Duodenal mucosa (tissue), 2 donors: ENCODE measurements around the gene SLCO2A1.
A peak's percentile ranks its signal among the peaks of the same experiment; 100 is the strongest.

Experiments
- H3K27ac ChIP-seq: one replicate; pipeline ENCODE4 v1.7.0; 2013; ENCODE audit warnings: low read depth, low read length
- H3K27me3 ChIP-seq, 2 donors: one replicate each; pipeline ENCODE4 v1.7.0; 2013; ENCODE audit warnings: low read length in 2 of 2, control low read depth in 1 of 2; ENCODE audit not compliant: insufficient read depth in 2 of 2, control insufficient read depth in 1 of 2
- H3K36me3 ChIP-seq, 2 donors: one replicate each; pipeline ENCODE4 v1.7.0; 2013; ENCODE audit warnings: low read length in 2 of 2, control low read depth in 1 of 2; ENCODE audit not compliant: insufficient read depth in 2 of 2, control insufficient read depth in 1 of 2
- H3K4me1 ChIP-seq, 2 donors: one replicate each; pipeline ENCODE4 v1.7.0; 2013; ENCODE audit warnings: low read length in 2 of 2, control low read depth in 1 of 2; ENCODE audit not compliant: insufficient read depth in 2 of 2, control insufficient read depth in 1 of 2
- H3K4me3 ChIP-seq, 2 donors: one replicate each; pipeline ENCODE4 v1.7.0; 2013; ENCODE audit warnings: low read length in 2 of 2, low read depth in 1 of 2
- H3K9ac ChIP-seq, 2 donors: one replicate each; pipeline ENCODE4 v1.7.0; 2013; ENCODE audit warnings: low read length in 2 of 2, low read depth in 1 of 2
- H3K9me3 ChIP-seq, 2 donors: one replicate each; pipeline ENCODE4 v1.7.0; 2013; ENCODE audit warnings: low read length in 2 of 2, control low read depth in 1 of 2; ENCODE audit not compliant: control insufficient read depth in 1 of 2

Gene SLCO2A1

DNA sequence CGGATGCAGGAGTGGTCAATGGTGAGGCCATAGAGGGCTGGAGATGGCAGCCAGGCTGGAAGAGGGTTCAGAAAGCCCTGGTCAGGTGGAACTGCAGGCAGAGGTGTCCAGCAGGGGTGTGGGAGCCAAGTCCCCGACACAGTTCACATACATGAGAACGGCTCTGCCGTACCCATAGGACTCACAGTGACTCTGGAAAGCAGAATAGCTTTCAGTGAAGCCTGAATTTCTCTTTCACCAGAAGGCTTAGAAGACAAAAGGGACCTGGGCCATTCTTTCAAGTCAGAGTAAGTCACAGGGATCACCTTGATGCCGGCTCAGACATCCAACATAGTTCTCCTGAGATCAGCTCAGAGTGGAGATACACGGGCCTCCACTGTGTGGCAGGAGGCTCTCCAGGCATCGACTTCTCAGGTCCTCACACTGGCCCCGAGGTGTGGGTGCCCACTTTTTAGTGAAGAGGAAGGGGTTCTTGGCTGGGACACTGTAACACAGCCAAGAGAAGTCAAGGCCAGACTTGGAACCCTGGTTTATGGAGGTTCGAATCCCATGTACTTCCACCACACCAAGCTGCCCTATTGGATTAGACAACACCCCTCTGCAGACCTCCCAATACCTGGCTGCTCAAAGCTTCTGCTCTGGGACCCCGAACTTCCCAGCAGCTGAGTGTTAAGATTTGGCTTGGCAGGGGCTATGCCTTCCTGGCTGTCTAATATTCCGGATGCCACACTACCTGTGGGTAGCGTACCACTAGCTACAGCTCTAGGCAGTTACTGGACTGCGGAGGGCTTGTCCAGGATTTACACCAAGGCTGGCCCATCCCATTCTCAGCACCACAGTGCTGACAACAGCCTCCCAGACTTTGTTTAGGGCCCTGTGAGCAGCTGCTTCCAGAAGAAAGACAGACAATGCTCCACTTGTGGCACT lies 93.6 kb downstream of the SLCO2A1 start:
- no peak overlapping the region for H3K4me3 ChIP-seq
- peaks cover 12 to 34% of the 10 kb centered on the region in 2 donors for H3K4me1 ChIP-seq
- no peaks in the 10 kb centered on the region for H3K36me3 ChIP-seq
- H3K9me3 ChIP-seq: no peaks in the 10 kb centered on the region
- no peaks in the 10 kb centered on the region for H3K27me3 ChIP-seq
- H3K9ac ChIP-seq: no peak overlapping the region
- no peak overlapping the region for H3K27ac ChIP-seq

DNA sequence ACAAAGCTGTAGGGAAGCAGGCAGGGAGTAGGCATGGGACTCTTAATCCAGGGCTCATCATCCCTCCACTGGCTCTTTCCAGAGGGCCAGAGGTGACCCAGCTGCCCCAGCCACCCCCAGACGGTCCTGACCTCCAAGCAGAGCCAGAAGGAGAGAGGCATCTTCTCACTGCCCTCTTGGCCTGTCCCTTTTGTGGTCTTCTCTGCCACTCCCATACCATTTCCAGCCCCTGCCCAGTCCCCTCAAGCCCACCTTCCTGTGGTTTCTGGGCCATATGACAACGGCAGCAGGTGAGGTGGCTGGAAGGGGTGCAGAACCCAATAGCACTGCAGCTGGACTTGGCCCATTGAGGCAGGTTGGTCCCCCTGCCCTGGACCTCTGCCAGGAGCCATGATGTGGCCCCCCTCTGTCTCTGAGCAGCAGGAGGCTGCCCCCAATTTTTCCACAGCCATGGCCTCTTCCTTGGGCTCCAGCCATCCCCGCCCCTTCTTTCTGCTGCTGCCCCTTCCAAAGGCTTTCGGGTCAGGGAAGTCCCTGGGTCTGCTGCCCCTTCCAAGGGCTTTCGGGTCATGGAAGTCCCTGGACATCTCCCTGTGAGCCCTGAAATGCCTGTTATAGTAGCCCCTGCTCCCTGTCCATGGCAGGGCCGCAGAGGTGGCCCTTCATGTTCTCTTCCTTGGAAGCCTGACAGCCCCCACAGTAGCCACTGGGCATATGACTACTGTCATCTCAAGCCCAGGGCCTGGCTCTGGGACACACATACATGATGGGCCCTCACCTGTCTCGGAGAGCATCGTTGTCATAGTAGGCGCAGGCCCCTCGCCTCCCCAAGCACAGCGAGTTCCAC lies 94.5 kb downstream of the SLCO2A1 start:
- Histone ChIP-seq H3K4me3 (no peak overlapping the region), H3K36me3 (no peaks in the 10 kb centered on the region), H3K27me3 (no peaks in the 10 kb centered on the region), H3K4me1 (peaks cover 12 to 34% of the 10 kb centered on the region in 2 donors), H3K27ac (peak overlapping the region; percentile 30), H3K9ac (no peak overlapping the region), H3K9me3 (no peaks in the 10 kb centered on the region)

DNA sequence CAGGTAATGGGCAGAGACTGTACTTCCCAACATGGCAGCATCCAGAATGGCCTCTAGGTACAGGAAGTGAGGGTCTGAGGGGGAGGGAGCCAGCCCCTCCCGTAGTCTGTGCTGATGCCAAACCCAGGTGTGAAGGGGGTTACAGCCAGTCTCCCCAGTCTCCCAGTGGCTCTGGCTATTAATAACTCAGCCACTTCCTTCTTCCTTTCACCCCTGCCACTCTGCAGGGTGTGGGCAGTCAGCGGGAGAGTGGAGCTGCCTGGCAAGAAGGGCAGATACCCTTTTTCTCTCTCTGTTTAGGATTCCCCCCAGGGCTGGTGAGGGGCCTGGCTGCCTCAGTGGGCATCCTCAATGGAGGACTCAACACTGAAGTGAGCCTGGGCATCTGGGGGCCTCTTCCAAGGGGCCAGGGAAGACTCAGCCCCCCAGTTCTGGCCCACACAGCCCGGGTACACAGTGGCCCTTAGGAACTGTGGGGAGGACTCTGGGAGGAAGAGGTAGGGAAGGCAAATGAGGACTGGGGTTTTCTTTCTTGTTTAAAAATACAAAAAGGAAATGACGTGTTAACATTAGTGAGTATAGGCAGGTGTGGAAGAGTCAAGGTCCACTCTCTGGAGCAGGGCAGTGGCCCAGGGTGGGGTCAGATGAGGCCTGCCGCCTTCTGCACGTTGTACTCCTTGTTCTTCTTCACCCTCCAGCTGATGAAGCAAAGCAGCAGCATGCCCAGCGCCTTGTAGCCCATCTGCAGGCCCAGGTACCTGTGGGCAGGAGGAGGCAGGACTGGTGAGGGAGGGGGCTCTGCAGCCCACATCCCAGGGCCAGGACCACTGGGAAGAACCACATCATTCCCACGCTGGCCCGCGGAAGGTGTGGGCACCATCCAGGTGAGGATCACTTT lies 95.4 kb downstream of the SLCO2A1 start:
- Histone ChIP-seq H3K27ac (peak overlapping the region; percentile 80), H3K36me3 (no peaks in the 10 kb centered on the region), H3K9ac (peak overlapping the region in 1 of 2 donors; percentile 54), H3K4me3 (peak overlapping the region in 1 of 2 donors; percentile 34), H3K27me3 (no peaks in the 10 kb centered on the region), H3K9me3 (no peaks in the 10 kb centered on the region), H3K4me1 (peaks cover 12 to 34% of the 10 kb centered on the region in 2 donors)

DNA sequence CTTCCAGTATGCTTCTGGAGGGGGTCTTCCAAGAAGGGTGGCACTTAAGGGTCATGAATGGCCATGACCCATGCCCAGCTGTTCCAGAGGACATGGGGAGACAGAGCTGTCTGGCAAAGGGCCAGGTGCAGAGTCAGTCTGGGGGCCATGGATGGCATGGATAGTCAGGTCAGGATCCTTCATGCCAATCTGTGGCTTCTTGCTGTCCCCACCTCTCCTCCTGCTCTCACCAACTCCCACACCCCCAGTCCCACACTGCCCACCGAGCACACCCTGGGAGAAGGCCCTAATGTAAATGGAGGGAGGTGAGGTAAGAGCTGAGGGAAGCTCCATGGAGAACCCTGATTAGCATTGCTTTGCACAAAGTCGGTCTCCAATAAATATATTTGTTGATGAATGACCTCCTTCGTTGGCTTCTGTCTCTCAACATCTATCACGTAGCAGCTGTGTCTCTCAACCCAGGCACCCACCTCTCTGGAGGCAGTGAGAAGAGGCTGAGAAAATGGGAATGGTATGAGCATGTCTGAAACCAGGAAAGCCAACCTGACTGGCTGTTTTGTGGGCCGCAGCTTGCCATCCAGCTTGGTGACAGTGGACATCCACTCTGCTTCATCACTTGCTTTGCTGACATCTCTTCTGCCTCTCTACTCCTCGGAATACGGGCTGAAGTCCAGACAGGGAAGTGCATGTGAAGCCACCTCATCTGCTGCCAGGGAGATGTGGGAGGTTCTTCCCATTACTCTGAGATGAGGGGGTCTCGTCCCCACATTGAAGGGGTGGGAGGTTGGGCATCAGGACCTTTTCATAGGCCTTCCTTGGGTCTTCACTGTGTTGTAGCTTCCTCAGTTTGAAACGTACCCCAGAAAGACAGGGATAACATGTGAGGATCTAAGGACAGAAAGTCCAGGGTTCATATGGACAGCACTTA lies 96.4 kb downstream of the SLCO2A1 start:
- Histone ChIP-seq H3K9me3 (no peaks in the 10 kb centered on the region), H3K9ac (peak overlapping the region in 1 of 2 donors; percentile 54), H3K27me3 (peaks cover 0 to 7% of the 10 kb centered on the region in 2 donors), H3K4me1 (peaks cover 12 to 34% of the 10 kb centered on the region in 2 donors), H3K4me3 (peak overlapping the region in 1 of 2 donors; percentile 34), H3K36me3 (no peaks in the 10 kb centered on the region), H3K27ac (no peak overlapping the region)

DNA sequence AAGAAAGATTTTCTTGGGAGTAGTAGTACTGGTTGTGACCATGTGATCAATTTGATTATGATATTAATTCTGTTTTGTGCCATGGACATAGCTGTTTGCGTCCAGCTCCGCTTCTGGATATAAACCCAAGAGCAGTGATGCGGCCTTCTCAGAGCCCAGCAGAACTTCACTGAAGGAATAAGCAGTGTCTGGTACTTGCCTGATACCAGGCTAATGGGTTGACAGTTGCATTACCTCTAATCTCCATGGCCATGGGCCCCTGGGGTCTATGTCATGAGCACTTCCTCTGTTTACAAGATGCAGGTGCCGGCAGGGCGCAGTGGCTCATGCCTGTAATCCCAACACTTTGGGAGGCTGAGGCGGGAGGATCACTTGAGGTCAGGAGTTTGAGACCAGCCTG lies 97.7 kb downstream of the SLCO2A1 start:
- Histone ChIP-seq H3K9ac (no peak overlapping the region), H3K4me3 (no peak overlapping the region), H3K9me3 (no peaks in the 10 kb centered on the region), H3K27ac (no peak overlapping the region), H3K36me3 (no peaks in the 10 kb centered on the region), H3K27me3 (peaks cover 0 to 8% of the 10 kb centered on the region in 2 donors), H3K4me1 (peaks cover 19 to 40% of the 10 kb centered on the region in 2 donors)

DNA sequence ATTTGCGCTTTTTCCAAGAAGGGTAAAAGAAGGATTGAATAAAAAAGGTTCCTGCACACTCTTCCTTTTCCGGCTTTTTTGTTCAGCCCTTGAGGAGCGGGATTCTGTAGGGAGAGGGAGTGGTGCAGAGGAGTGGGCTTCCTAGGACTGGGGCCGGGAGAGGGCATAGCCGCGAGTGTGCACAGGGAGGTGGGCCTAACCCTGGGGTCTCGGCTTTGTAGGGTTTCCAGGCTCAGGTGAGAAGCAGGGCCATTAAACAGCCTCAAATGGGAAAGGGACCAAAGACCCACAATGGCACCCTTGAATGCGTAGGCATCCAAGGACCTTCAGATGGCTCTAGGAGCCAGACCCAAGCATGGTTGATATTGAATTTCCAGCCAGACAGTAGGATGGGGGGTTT lies 98.6 kb downstream of the SLCO2A1 start:
- Histone ChIP-seq H3K4me3 (no peak overlapping the region), H3K36me3 (no peaks in the 10 kb centered on the region), H3K9ac (no peak overlapping the region), H3K27ac (no peak overlapping the region), H3K27me3 (peaks cover 0 to 8% of the 10 kb centered on the region in 2 donors), H3K4me1 (peaks cover 19 to 32% of the 10 kb centered on the region in 2 donors), H3K9me3 (no peaks in the 10 kb centered on the region)

DNA sequence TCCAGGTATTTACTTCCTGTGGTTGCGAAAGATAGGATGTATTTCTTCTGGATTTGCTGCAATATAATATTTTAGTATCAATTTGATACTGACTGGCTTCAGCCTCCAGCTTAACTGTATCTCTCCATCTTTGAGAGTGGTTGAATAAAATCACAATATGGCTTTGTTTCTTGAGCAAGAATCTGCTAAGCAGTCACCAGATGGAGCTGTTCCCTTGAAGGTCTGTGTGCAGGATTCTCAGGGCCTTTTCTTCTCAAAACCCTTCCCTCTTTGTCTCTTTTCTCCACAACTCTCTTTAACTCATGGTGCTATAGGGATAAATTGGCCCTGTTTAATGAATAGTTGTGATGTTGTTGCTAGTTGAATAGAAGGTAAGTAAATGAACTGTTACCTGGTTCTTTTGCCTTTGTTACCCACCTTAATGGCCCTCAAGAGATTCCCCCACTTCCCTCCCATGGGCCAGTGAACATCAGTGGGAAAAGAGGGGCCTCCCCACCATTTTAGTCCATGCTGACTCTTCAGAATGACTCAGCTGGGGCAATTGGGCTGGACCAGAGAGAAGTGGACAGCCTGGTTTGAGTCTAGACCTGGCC lies 99.3 kb downstream of the SLCO2A1 start:
- no peaks in the 10 kb centered on the region for H3K36me3 ChIP-seq
- H3K27ac ChIP-seq: no peak overlapping the region
- H3K4me3 ChIP-seq: no peak overlapping the region
- no peaks in the 10 kb centered on the region for H3K9me3 ChIP-seq
- H3K4me1 ChIP-seq: peaks cover 17 to 25% of the 10 kb centered on the region in 2 donors
- H3K27me3 ChIP-seq: peaks cover 0 to 8% of the 10 kb centered on the region in 2 donors
- no peak overlapping the region for H3K9ac ChIP-seq

DNA sequence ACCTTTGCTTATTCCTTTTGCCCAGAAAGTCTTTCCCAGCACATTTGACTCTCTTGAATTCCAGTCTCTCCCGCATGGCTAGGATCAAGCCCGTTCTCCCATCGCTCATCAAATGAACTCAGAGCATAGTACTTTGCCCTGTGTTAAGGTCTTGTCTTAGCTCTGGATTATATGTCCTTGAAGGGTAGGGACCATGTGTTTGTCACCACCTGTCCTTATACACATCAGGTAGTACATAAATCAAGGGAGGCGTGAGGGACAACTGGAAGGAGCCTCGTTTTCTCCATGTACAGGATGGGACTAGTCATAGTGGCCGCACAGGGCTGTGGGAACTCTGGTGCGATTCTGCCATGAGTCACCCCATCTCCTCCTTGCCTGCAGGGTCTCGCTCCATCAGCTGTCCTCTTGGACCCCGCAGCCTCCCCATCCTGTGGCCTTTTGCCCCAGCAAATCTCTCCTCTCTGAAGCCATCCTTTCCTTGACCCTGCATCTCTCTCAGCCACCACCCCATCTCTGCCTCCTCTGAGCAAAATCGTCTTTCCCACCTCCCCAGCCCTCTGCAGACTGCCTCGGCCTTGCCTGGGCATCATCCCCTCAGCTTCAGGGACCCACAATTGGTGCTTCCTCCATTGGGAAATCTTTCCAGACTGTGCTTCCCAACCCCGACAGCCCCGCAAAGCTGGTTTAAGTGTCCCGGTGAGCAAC lies 100.7 kb downstream of the SLCO2A1 start:
- H3K9me3 ChIP-seq: no peaks in the 10 kb centered on the region

More for the DNA sequence above, 100.7 kb downstream of the SLCO2A1 start:
- H3K27ac ChIP-seq: no peak overlapping the region
- peaks cover 7 to 12% of the 10 kb centered on the region in 2 donors for H3K4me1 ChIP-seq
- no peaks in the 10 kb centered on the region for H3K36me3 ChIP-seq
- no peak overlapping the region for H3K4me3 ChIP-seq
- peaks cover 0 to 8% of the 10 kb centered on the region in 2 donors for H3K27me3 ChIP-seq
- H3K9ac ChIP-seq: no peak overlapping the region
